ENCODE measurements around the gene ZNF765.
"Not testable (repeated sequence)": the region's sequence is repeated elsewhere in the genome, so short reads cannot be mapped to it uniquely, and the experiment has no call there.

Gene ZNF765

DNA sequence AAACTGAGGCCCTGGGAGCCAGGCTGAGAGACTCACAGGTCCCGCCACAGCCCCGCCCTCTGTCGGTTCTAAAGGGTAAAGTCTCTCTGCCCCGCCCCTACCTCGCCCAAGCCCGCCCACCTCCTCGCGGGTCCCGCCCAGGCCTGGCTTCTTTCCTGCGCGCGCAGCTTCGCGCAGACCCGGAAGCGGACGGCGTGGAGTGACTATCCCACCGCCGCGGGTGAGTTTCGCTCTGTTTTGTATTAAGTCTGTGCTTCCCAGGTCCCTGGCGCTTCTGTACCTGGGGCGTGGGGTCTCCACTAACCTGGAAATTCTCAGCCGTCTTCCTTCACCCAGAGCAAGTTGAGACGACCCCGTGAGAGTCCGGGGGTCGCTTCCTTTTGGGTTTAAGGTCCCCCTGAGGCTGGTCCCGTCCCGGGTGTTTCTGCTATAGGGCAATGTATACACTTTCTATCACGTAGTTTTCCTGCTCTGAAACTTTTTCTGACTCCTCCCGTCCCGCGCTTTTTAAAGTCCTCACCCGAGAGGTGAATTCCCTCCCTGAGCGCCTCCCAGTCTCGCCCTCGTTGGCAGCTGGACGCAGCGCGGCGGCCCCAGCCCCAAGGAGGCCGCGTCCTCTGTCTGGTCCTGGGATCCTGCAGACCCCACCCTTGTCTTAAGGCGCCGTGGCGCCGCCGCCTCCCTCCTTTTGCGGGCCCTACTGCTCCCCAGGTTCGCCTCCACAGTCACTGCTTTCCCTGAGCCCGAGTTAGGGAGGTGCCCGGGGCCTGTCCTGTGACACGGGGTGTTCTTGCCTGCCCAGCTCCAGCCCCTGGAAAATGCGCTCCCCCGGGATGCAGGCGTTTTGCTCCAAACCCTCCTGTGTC is at the start of gene ZNF765:
ZNF765 (plus strand) TSS at position 176 of the 866 bp plus-strand sequence. CDS start 2,867 bp downstream, outside the sequence.
- peak; percentile 97 for DNase-seq

DNA sequence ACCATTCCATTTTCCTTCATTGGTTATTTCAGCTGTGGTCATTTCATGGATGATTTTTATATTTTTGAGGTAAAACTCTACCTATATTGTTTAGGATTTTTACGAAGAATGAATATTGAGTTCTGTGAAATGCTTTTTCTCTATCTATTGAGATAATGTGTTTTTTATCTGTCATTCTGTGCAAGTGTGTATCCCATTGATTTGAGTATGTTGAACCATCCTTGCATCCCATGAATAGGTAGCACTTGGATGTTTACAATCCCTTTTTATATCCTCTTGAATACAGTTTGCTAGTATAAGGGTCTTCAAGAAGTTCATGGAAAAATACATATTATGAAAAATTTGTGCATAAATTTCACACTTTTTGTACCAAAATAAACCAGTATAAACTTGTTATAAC is 39.2 kb upstream of the ZNF765 start:
- DNase-seq, result no peak

- DNase-seq, result no peak
Observed at GRCh38 chr19:53357821-53358581, 36.9 kb upstream of the ZNF765 start.

DNA sequence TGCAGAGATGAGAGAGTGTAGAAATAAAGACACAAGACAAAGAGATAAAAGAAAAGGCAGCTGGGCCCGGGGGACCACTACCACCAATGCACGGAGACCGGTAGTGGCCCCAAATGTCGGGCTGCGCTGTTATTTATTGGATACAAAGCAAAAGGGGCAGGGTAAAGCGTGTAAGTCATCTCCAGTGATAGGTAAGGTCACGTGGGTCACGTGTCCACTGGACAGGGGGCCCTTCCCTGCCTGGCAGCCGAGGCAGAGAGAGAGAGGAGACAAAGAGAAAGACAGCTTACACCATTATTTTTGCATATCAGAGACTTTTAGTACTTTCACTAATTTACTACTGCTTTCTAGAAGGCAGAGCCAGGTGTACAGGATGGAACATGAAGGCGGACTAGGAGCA is 34.9 kb upstream of the ZNF765 start:
- not testable (repeated sequence) for DNase-seq

GRCh38 chr19:53365134-53365898 is 29.6 kb upstream of the ZNF765 start, which contains the start of gene ZNF525:
Gene ZNF525 (plus strand): TSS chr19:53365705. CDS start chr19:53372282, 6,577 bp downstream.
- DNase-seq, result peak; percentile 90

DNA sequence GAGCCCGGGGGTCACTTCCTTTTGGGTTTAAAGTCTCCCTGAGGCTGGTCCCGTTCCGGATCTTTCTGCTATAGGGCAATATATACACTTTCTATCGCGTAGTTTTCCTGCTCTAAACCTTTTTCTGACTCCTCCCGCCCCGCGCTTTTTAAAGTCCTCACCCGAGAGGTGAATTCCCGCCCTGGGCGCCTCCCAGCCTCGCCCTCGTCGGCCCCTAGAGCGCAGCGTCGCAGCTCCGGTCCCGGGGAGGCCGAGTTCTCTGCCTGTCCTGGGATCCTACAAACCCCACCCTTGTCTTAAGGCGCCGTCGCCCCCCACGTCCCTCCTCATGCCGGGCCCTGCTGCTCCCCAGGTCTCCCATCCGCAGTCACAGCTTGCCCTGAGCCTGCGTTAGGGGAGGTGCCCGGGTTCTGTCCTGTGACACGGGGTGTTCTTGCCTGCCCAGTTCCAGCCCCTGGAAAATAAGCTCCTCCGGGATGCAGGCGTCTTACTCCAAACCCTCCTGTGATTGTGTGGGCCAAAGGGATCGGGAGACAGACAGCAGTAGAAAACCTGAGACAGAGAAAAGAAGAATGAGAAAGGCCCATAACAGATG is 29.0 kb upstream of the ZNF765 start:
- DNase-seq, result no peak

GRCh38 chr19:53372196-53372595 is 22.8 kb upstream of the ZNF765 start:
- no peak for DNase-seq

- DNase-seq, result no peak
Observed at GRCh38 chr19:53374288-53374687, 20.7 kb upstream of the ZNF765 start.

GRCh38 chr19:53374743-53375142 is 20.2 kb upstream of the ZNF765 start:
- DNase-seq, result no peak

DNA sequence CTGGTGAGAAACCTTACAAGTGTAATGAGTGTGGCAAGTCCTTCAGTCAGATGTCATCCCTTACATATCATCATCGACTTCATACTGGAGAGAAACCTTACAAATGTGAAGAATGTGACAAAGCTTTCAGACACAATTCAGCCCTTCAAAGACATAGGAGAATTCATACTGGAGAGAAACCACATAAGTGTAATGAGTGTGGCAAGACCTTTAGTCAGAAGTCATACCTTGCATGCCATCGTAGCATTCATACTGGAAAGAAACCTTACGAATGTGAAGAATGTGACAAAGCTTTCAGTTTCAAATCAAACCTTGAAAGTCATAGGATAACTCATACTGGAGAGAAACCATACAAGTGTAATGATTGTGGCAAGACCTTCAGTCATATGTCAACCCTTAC is 13.6 kb upstream of the ZNF765 start:
- DNase-seq, result no peak

GRCh38 chr19:53388168-53388567 is 6.8 kb upstream of the ZNF765 start:
- no peak for DNase-seq

DNA sequence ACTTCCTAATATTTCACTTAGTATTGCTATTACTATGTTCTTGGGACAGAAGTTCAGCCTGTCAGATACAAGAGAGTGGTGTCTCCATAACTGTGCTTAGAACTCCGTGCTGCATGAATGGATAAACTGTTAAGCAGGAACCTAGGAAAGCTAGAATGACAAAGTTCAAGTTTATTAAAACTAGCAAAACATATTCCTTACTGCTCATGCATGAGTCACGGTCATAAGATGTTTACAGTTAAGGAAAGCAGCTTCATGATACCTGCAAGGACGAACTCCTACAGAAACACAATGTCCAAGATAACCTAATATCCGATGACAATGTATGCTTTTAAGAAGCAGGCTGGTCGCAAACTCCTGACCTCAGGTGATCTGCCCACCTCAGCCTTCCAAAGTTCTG is 6.0 kb upstream of the ZNF765 start:
- no peak for DNase-seq

DNA sequence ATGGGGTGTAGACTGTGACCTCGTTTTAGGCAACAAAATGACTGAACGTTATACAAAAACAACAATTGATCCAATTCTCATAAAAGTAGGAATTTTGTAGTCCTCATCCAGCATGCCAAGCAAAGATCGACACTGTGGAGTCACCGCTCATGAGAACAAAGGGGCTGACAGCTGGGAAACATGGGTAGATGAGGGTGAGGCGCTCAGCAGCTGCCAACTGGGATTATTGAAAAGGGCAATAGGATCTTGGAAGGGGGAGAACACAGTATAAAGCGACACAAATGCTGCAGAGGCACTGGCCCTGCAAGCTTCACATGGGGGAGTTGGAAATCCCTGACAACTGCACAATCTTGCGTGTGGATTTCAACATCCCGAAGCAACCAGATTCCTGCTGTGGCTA is 5.4 kb upstream of the ZNF765 start:
- peak; percentile 53 for DNase-seq

- peak; percentile 46 for DNase-seq
Observed at GRCh38 chr19:53389978-53390377, 5.0 kb upstream of the ZNF765 start.

DNA sequence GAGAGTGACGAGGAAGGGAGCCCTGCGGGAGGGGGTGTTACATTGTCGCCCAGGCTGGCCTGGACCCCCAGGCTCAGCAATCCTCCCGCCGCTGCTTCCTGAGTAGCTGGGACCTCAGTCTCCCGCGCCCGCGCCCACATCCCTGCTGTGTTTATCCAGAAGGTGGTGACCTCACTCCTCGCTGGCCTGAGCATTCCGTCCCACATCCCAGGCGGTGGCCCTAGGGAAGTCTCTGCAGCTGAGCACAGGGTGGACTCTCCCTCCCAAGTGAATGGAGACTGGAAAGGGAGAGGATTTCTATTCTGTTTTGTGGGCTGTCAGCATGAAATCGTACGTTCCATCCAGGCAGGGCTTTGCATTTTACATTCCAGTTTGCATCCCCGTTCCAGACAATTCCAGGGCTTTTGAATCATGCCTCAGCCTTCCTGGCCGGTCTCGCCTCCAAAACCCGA is 401 bp upstream of the ZNF765 start:
- no peak for DNase-seq

DNA sequence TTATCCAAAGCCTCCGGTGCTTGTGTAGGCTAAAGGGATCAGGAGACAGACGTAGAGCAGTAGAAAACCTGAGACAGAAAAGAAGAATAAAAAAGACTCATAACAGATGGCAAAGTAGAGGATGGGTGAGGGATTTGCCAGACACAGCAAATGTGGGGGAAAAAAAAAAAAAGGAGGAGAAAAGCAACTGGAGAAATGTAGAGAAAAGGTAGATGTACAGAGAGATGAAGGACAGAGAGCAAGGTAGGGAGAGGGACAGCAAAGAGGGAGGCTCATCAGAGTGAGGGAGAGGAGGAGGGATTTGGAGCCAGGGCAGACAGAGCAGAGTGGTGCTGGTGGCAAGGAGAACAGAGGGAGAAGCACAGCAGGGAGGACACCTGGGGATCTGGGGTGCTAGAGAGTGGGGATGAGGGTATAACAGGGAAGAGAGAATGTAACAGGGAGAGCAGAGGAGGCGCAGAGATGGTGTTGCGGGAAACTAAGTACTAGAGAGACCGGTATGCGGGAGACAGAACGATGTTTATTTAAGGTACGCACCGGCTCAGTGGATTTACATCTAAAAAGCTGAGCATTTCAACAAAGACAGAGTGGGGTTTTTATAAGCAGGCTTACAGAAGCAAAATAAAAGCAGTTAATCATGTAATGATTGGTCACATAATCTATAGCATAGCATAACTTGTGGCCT is 1.0 kb downstream of the ZNF765 start:
- not testable (repeated sequence) for DNase-seq

GRCh38 chr19:53396525-53396868 is 1.5 kb downstream of the ZNF765 start:
- DNase-seq, result no peak

- not testable (repeated sequence) for DNase-seq
Observed at GRCh38 chr19:53397918-53398317, 3.0 kb downstream of the ZNF765 start.

DNA sequence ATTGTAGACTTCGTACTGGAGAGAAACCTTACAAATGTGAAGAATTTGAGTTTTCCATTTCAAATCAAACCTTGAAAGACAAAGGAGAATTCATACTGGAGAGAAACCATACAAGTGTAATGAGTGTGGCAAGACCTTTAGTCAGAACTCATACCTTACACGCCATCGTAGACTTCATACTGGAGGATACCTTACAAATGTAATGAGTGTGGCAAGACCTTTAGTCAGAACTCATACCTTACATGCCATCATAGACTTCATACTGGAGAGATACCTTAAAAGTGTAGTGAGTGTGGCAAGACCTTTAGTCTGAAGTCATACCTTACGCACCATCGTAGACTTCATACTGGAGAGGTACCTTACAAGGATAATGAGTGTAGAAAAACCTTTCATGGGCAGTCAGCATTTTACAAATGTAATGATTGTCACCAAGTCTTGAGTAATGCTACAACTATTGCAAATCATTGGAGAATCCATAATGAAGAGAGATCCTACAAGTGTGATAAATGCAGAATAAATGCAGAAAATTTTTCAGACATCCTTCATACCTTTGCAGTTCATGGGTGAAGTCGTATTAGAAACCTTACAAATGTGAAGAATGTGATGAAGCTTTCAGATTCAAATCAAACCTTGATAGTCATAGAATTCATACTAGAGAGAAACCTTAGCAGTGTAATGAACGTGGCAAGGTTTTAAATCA is 14.7 kb downstream of the ZNF765 start:
- DNase-seq, result no peak

DNA sequence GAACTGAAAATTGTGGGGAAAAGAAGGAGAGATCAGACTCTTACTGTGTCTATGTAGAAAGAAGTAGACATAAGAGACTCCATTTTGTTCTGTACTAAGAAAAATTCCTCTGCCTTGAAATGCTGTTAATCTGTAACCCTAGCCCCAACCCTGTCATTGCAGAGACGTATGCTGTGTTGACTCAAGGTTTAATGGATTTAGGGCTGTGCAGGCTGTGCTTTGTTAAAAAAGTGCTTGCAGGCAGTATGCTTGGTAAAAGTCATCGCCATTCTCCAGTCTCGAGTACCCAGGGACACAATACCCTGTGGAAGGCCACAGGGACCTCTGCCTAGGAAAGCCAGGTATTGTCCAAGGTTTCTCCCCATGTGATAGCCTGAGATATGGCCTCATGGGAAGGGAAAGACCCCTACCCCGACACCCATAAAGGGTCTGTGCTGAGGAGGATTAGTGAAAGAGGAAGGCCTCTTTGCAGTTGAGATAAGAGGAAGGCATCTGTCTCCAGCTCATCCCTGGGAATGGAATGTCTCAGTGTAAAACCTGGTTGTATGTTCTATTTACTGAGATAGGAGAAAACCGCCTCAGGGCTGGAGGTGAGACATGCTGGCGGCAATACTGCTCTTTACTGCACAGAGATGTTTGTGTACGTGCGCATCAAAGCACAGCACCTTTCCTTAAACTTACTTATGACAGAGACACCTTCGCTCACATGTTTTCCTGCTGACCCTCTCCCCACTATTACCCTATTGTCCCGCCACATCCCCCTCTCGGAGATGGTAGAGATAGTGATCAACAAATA is 25.8 kb downstream of the ZNF765 start:
- not testable (repeated sequence) for DNase-seq

DNA sequence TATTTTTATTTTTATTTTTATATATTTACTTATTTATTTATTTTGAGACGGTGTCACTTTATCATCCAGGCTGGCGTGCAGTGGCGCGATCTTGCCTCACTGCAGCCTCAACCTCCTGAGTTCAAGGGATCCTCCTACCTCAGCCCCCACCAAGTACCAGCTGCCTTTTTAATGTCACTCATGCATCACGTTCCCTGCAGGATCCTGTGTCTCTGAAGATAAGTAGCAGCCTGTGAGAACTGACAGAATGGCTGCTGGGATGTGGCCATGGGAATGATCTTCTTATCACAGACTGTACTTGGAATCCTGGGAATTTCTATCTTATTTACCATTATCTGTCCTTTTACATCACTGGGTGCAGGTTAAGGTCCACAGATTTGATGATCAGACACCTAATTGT is 27.6 kb downstream of the ZNF765 start:
- no peak for DNase-seq

All from right forelimb (tissue), 1 donor.